HAP-1 (cell line): Measurements from ENCODE around the gene TTC1.
"Not testable (repeated sequence)": the region's sequence is repeated elsewhere in the genome, so short reads cannot be mapped to it uniquely, and the experiment has no call there.

Experiments used
- DNase-seq, 2 experiments: peaks; one replicate each; pipeline ENCODE4 v3.0.0-alpha.2; 2016 to 2020; ENCODE audit warnings: low spot score in 2 of 2
- H3K27me3 ChIP-seq: fragments of 250-450 bp; sonication (Bioruptor Pico); 2 replicates; pipeline ENCODE4 v1.5.1; 2020; ENCODE audit warnings: low read depth, mild to moderate bottlenecking, moderate library complexity
- H3K36me3 ChIP-seq: fragments of 250-450 bp; sonication (Bioruptor Pico); replicated peaks from 2 replicates; pipeline ENCODE4 v1.5.1; 2020; ENCODE audit warnings: mild to moderate bottlenecking
- H3K4me1 ChIP-seq: fragments of 250-450 bp; sonication (Bioruptor Pico); 2 replicates; pipeline ENCODE4 v1.5.1; 2020; ENCODE audit warnings: mild to moderate bottlenecking
- H3K4me3 ChIP-seq: fragments of 250-450 bp; sonication (Bioruptor Pico); 2 replicates; pipeline ENCODE4 v1.5.1; 2020; ENCODE audit warnings: mild to moderate bottlenecking, moderate library complexity
- H3K9me3 ChIP-seq: fragments of 250-450 bp; sonication (Bioruptor Pico); 2 replicates; pipeline ENCODE4 v1.5.1; 2020; ENCODE audit warnings: mild to moderate bottlenecking, moderate library complexity
- in situ Hi-C: fragments of 300-500 bp; cut with MboI; formaldehyde crosslinking; loops from 3 replicates; pipeline ENCODE4 v1.14.3; 2020; ENCODE audit warnings: low sequenced_read_pairs, inconsistent platforms, mixed read lengths

TTC1 gene

GRCh38 chr5:159976921-159977320 is 32.0 kb upstream of the TTC1 start:
- H3K4me1 ChIP-seq: no peaks in the 10 kb centered on the region; the same call in 1 of the 2 replicates
- in situ Hi-C loops: loop anchor here (25.0 kb wide), 2 partner anchors 690 to 815 kb away; no protein-coding TSS in a partner anchor
- no peak for DNase-seq
- no peak overlapping the region for H3K4me3 ChIP-seq
- H3K9me3 ChIP-seq: no peaks in the 10 kb centered on the region
- H3K27me3 ChIP-seq: peaks cover 30% of the 10 kb centered on the region
- no peaks in the 10 kb centered on the region for H3K36me3 ChIP-seq

DNA sequence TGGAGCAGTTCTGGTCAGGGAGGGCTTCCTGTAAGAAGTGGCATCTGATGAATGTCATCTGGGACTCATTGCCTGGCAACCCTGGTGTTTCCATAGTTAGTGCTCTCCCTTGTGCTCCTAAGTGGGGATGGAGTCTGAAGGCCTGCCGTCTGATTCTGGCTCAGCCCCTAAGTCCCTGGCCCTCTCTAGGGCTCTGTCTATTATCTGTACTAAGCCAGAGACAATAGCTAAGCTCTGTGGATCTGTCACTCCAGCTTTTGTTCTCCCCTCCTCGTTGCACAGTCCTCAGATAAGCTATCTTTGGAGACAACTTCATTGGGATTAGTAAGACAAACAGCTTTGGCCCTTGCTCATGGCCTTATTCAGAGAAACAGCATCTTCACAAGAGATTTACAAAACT is 30.6 kb upstream of the TTC1 start:
- Histone ChIP-seq H3K4me3 (no peak overlapping the region), H3K27me3 (peaks cover 21% of the 10 kb centered on the region), H3K9me3 (no peaks in the 10 kb centered on the region), H3K4me1 (no peaks in the 10 kb centered on the region; the same call in 1 of the 2 replicates), H3K36me3 (no peaks in the 10 kb centered on the region)
- in situ Hi-C loops: loop anchor here (25.0 kb wide), 2 partner anchors 691 to 816 kb away; no protein-coding TSS in a partner anchor
- DNase-seq: peak; percentile 12 to 36

DNA sequence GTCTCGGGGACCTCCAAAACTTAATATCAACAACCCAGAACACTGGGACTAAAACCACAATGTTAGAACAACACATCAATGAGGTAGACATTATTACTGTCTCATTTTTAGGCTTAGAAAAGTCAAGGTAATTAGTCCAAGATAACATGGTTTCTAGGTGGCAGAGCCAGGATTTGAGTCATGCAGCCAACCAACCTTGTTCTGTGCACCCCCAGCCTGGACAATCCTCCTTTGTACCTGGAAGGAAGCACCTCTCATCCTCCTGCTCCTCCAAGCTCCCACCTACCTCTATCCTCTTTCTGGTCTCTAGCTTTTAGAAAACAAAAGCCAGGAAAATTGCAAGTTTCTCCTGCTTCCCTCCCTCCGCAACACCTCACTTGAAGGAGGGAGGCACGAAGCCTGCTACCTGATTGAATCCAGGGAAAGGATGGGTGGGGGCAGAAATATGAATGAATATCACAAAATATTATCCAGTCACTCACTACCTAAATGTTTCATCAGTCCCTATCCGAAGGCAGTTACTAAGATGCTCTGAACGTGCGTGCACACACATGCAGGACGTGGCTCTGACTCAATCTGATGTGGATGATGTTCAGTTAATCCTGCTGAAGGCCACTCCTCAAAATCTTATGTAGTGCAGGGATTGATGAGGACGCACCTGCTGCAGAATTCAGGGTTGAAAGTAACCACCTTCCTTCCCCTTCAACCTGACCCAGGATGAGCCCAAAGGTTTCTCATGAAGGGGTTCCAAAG is 26.3 kb upstream of the TTC1 start:
- Histone ChIP-seq H3K27me3 (peaks cover 24% of the 10 kb centered on the region), H3K9me3 (no peaks in the 10 kb centered on the region), H3K36me3 (no peaks in the 10 kb centered on the region), H3K4me1 (peaks cover 2% of the 10 kb centered on the region; the same call in 1 of the 2 replicates), H3K4me3 (no peak overlapping the region)
- DNase-seq: no peak
- in situ Hi-C loops: loop anchor here (10.0 to 25.0 kb wide), 3 partner anchors 538 to 820 kb away; no protein-coding TSS in a partner anchor

GRCh38 chr5:159987031-159987674 is 21.8 kb upstream of the TTC1 start:
- H3K4me1 ChIP-seq: 0 out of 2 replicates have a peak, but pooled peaks cover 2% of the 10 kb centered on the region
- in situ Hi-C loops: loop anchor here (10.0 to 25.0 kb wide), 3 partner anchors 542 to 825 kb away; no protein-coding TSS in a partner anchor
- H3K36me3 ChIP-seq: no peaks in the 10 kb centered on the region
- no peaks in the 10 kb centered on the region for H3K9me3 ChIP-seq
- peaks cover 21% of the 10 kb centered on the region for H3K27me3 ChIP-seq
- H3K4me3 ChIP-seq: peak overlapping the region; percentile 20
- peak; percentile 72 to 87 for DNase-seq

GRCh38 chr5:159990506-159990905 is 18.4 kb upstream of the TTC1 start:
- in situ Hi-C loops: loop anchor here (25.0 kb wide), 2 partner anchors 703 to 828 kb away; no protein-coding TSS in a partner anchor
- Histone ChIP-seq H3K9me3 (no peaks in the 10 kb centered on the region), H3K4me1 (0 out of 2 replicates have a peak, but pooled peaks cover 2% of the 10 kb centered on the region), H3K36me3 (no peaks in the 10 kb centered on the region), H3K27me3 (peaks cover 25% of the 10 kb centered on the region), H3K4me3 (no peak overlapping the region)
- DNase-seq: no peak

GRCh38 chr5:159992566-159992965 is 16.4 kb upstream of the TTC1 start:
- Histone ChIP-seq H3K36me3 (no peaks in the 10 kb centered on the region), H3K27me3 (peaks cover 18% of the 10 kb centered on the region), H3K9me3 (no peaks in the 10 kb centered on the region), H3K4me3 (no peak overlapping the region), H3K4me1 (no peaks in the 10 kb centered on the region)
- in situ Hi-C loops: loop anchor here (25.0 kb wide), 2 partner anchors 705 to 830 kb away; no protein-coding TSS in a partner anchor
- DNase-seq: no peak

DNA sequence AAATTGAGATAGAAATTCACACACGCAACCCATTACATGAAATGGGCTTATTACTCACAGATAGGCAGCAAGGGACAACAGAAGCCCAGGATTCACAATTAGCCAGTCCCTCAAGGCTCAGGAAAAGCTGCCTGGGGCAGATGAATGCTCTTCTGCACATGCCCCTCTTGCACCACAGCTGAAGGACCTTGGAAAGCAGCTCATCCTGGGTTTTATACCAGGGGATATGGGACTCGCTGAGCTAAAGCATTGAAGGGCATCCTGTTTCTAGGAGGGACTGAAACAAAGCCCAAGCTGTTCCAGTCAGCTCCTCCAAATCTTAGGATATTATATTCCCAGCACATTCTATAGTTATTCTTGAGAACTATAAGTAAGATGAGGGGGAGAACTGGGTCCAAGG is 15.7 kb upstream of the TTC1 start:
- Histone ChIP-seq H3K4me1 (no peaks in the 10 kb centered on the region), H3K4me3 (no peak overlapping the region), H3K27me3 (peaks cover 21% of the 10 kb centered on the region), H3K36me3 (no peaks in the 10 kb centered on the region), H3K9me3 (no peaks in the 10 kb centered on the region)
- no peak for DNase-seq
- in situ Hi-C loops: loop anchor here (25.0 kb wide), 2 partner anchors 706 to 831 kb away; no protein-coding TSS in a partner anchor

GRCh38 chr5:159995907-159996306 is 13.0 kb upstream of the TTC1 start:
- no peaks in the 10 kb centered on the region for H3K4me1 ChIP-seq
- peaks cover 26% of the 10 kb centered on the region for H3K27me3 ChIP-seq
- no peaks in the 10 kb centered on the region for H3K36me3 ChIP-seq
- no peaks in the 10 kb centered on the region for H3K9me3 ChIP-seq
- in situ Hi-C loops: loop anchor here (25.0 kb wide), 2 partner anchors 709 to 834 kb away; no protein-coding TSS in a partner anchor
- no peak for DNase-seq
- no peak overlapping the region for H3K4me3 ChIP-seq

DNA sequence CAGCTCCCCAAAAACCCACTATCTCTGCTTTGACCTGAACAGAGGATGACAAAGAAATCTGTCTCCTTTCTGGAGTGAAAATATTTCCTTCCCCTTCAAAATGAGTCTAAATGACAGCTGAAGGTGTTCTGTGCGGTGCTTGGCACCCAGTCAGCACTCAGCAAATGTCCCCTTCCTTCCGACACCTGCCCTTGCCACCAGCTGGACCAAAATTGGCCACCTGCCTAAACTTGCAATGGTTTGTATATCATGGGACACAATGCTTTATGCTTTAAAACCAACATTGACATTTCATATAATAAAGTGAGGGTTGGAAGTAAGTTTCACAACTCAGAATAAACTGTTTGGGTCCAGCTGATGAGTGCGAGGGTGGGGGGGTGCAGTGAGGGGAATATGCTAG is 7.5 kb upstream of the TTC1 start:
- Histone ChIP-seq H3K27me3 (peaks cover 22% of the 10 kb centered on the region), H3K36me3 (no peaks in the 10 kb centered on the region), H3K9me3 (no peaks in the 10 kb centered on the region), H3K4me3 (no peak overlapping the region), H3K4me1 (no peaks in the 10 kb centered on the region)
- no peak for DNase-seq
- in situ Hi-C loops: no loop called here

GRCh38 chr5:160007514-160007913 is 1.4 kb upstream of the TTC1 start:
- in situ Hi-C loops: no loop called here
- H3K4me3 ChIP-seq: no peak overlapping the region
- no peak for DNase-seq
- H3K9me3 ChIP-seq: no peaks in the 10 kb centered on the region
- H3K36me3 ChIP-seq: peaks cover 12% of the 10 kb centered on the region
- no peaks in the 10 kb centered on the region for H3K27me3 ChIP-seq
- H3K4me1 ChIP-seq: peaks cover 8% of the 10 kb centered on the region

DNA sequence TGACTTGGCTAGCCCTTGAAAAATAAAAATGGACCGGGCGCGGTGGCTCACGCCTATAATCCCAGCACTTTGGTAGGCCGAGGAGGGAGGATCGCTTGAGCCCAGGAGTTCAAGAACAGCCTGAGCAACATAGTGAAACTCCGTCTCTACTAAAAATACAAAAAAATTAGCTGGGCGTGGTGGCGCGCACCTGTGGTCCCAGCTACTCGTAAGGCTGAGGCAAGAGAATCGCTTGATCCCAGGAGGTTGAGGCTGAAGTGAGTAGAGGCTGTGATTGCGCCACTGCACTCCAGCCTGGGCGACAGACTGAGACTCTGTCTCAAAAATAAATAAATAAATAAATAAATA is 436 bp upstream of the TTC1 start:
- H3K9me3 ChIP-seq, DNase-seq, in situ Hi-C loops, H3K4me1 ChIP-seq, H3K27me3 ChIP-seq: not testable (repeated sequence)
- Histone ChIP-seq H3K4me3 (peak overlapping the region; percentile 84; the same call in 1 of the 2 replicates), H3K36me3 (peaks cover 18% of the 10 kb centered on the region)

- DNase-seq: no peak
- in situ Hi-C loops: no loop called here
- no peaks in the 10 kb centered on the region for H3K27me3 ChIP-seq
- no peaks in the 10 kb centered on the region for H3K9me3 ChIP-seq
- peaks cover 8% of the 10 kb centered on the region for H3K4me1 ChIP-seq
- peaks cover 18% of the 10 kb centered on the region for H3K36me3 ChIP-seq
- peak overlapping the region; percentile 84 for H3K4me3 ChIP-seq
Observed at GRCh38 chr5:160009591-160009989, 651 bp downstream of the TTC1 start.

DNA sequence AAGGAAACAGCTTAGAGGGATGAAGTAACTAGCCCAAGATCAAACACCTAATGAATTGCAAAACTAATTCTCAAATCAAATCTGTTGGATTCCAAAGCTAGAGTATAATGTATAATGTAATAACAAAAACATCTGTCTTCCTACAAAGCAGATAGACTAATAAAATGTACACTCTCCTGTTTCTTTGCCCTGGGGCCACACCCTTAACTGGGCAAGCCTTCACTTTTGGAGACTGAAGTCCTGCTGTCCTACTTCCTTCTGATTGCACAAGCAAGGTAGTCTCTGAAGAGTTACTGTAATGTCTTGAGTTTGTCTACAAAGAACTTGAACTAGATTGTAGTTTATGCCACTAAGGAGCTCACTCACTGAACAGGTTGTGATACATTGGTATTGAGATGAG is 2.5 kb downstream of the TTC1 start:
- Histone ChIP-seq H3K9me3 (no peaks in the 10 kb centered on the region), H3K36me3 (peaks cover 23% of the 10 kb centered on the region), H3K4me3 (no peak overlapping the region), H3K27me3 (no peaks in the 10 kb centered on the region), H3K4me1 (peaks cover 8% of the 10 kb centered on the region)
- DNase-seq: no peak
- in situ Hi-C loops: no loop called here

- H3K4me3 ChIP-seq, H3K9me3 ChIP-seq, in situ Hi-C loops, DNase-seq, H3K27me3 ChIP-seq: not testable (repeated sequence)
- peaks cover 23% of the 10 kb centered on the region for H3K36me3 ChIP-seq
- peaks cover 16% of the 10 kb centered on the region for H3K4me1 ChIP-seq
Observed at GRCh38 chr5:160014197-160014596, 5.3 kb downstream of the TTC1 start.
